ENCODE data around the gene COL23A1.

The COL23A1 gene

GRCh38 chr5:178308541-178309092 is 281.6 kb downstream of the COL23A1 start:
- ChIA-PET CTCF (no interaction called here), POLR2A (no interaction called here)
- no peak for TF ChIP-seq ZNF571 (tag by site-specific recombination; IDR thresholded peaks at IDR 0.05)
- TF ChIP-seq ZNF626 (tag by site-specific recombination; IDR thresholded peaks at IDR 0.05): no peak
- TF ChIP-seq ZNF677 (tag by site-specific recombination; IDR thresholded peaks at IDR 0.05): no peak
- no peak for TF ChIP-seq ZNF501 (tag by site-specific recombination; IDR thresholded peaks at IDR 0.05)
- Histone ChIP-seq H3K27ac (ENCODE audit: extremely low read depth, low read depth, low read length) (no peak overlapping the region), H3K4me1 (ENCODE audit: control insufficient read depth, insufficient read depth, low read length) (no peaks in the 10 kb centered on the region), H3K36me3 (ENCODE audit: control insufficient read depth in 2 of 2, insufficient read depth in 1 of 2, low read length in 2 of 2) (no peaks in the 10 kb centered on the region), H3K4me3 (ENCODE audit: low read depth, low read length) (no peak overlapping the region), H3K9me3 (ENCODE audit: control insufficient read depth, insufficient read depth, low read depth, low read length) (no peaks in the 10 kb centered on the region)

DNA sequence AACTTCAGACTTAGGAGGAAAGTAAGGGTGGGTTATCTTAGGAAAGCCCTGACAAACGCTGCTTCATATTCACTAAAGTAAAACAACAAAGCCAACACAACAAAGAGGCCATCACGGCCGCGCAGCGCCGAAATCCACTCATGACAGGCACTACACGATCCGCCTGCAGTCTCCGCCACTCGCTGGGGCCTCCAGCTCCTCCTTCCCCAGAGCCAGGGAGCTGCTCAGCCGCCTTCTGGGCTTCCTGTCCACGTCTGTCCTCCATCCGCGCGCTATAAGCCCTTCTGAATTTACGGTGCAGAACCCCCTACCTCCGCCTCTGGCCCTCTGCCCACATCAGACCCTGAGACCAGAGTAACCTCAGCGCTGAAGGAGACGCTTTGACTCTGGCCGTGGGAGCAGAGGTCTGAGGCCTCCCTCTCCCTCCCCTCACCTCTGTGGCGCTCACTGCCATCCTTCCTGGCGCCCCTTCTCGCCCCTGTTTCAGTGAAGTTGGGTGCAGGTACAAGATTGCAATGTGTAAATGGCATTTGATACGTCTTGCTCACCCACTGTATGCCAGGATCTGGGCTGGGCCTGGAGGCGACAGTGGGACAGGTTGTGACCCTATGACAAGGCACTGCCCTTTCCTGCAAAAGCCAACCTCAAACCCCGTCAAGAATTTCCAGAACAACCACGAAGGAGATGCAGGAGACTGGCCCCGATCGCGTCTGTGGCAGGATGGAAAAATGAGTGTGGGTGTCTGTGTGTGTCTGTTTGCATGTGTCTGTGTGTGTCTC is 282.7 kb downstream of the COL23A1 start:
- no peaks in the 10 kb centered on the region for H3K9me3 ChIP-seq (ENCODE audit: control insufficient read depth, insufficient read depth, low read depth, low read length)
- no peaks in the 10 kb centered on the region for H3K4me1 ChIP-seq (ENCODE audit: control insufficient read depth, insufficient read depth, low read length)
- CTCF ChIA-PET: no interaction called here
- no peak for TF ChIP-seq BCL11A (tag by site-specific recombination; IDR thresholded peaks at IDR 0.05; ENCODE audit: low read depth)
- TF ChIP-seq ZNF416 (tag by site-specific recombination; IDR thresholded peaks at IDR 0.05): no peak
- TF ChIP-seq ZNF660 (tag by site-specific recombination; IDR thresholded peaks at IDR 0.05): no peak
- TF ChIP-seq ZXDB (tag by site-specific recombination; IDR thresholded peaks at IDR 0.05): no peak
- no peak for TF ChIP-seq ZNF175 (tag by site-specific recombination; IDR thresholded peaks at IDR 0.05)
- no peaks in the 10 kb centered on the region for H3K36me3 ChIP-seq (ENCODE audit: control insufficient read depth in 2 of 2, insufficient read depth in 1 of 2, low read length in 2 of 2)
- no peak overlapping the region for H3K4me3 ChIP-seq (ENCODE audit: low read depth, low read length)
- POLR2A ChIA-PET: no interaction called here
- H3K27ac ChIP-seq (ENCODE audit: extremely low read depth, low read depth, low read length): no peak overlapping the region

- ChIA-PET CTCF (no interaction called here), POLR2A (no interaction called here)
- Histone ChIP-seq H3K4me1 (ENCODE audit: control insufficient read depth, insufficient read depth, low read length) (no peaks in the 10 kb centered on the region), H3K36me3 (ENCODE audit: control insufficient read depth in 2 of 2, insufficient read depth in 1 of 2, low read length in 2 of 2) (no peaks in the 10 kb centered on the region), H3K27ac (ENCODE audit: extremely low read depth, low read depth, low read length) (no peak overlapping the region), H3K9me3 (ENCODE audit: control insufficient read depth, insufficient read depth, low read depth, low read length) (no peaks in the 10 kb centered on the region), H3K4me3 (ENCODE audit: low read depth, low read length) (no peak overlapping the region)
- TF ChIP-seq KLF8 (tag by site-specific recombination; IDR thresholded peaks at IDR 0.05): no peak
- TF ChIP-seq ZNF214 (tag by site-specific recombination; IDR thresholded peaks at IDR 0.05; ENCODE audit: borderline replicate concordance): no peak
- no peak for TF ChIP-seq ELK4 (IDR thresholded peaks at IDR 0.05; ENCODE audit: borderline replicate concordance, low read depth, low read length)
- TF ChIP-seq ZBTB7A (tag by site-specific recombination; IDR thresholded peaks at IDR 0.05; ENCODE audit: low read depth): no peak
- TF ChIP-seq ZFP69B (tag by site-specific recombination; IDR thresholded peaks at IDR 0.05): no peak
- no peak for TF ChIP-seq ZNF266 (tag by site-specific recombination; IDR thresholded peaks at IDR 0.05; ENCODE audit: low read depth)
- no peak for TF ChIP-seq ZNF239 (tag by site-specific recombination; IDR thresholded peaks at IDR 0.05)
- no peak for TF ChIP-seq GLIS1 (tag by site-specific recombination; IDR thresholded peaks at IDR 0.05)
- TF ChIP-seq ZNF10 (tag by site-specific recombination; IDR thresholded peaks at IDR 0.05): no peak
- TF ChIP-seq ZNF549 (tag by site-specific recombination; IDR thresholded peaks at IDR 0.05): no peak
- no peak for TF ChIP-seq MYNN (tag by site-specific recombination; IDR thresholded peaks at IDR 0.05; ENCODE audit: borderline replicate concordance)
- no peak for TF ChIP-seq WT1 (tag by site-specific recombination; IDR thresholded peaks at IDR 0.05)
These were observed 283.6 kb downstream of the COL23A1 start for GRCh38 chr5:178306430-178307225.

All from HEK293 (cell line).